Stomach (tissue), 9 donors: ENCODE results near the gene GDF15. TPM values are rescaled to one million over a fixed set of nuclear protein-coding genes. Genes with fewer than 3 reads are reported as not detected.

Experiments used
- DNase-seq, 2 donors: peaks; one replicate each; pipeline versions ENCODE4 v3.0.0 to v3.0.0-alpha.2; 2013 to 2019
- H3K27ac ChIP-seq, 5 donors: fragments of 200-600 bp in 4 of 5; sonication (generic) in 4 of 5; one replicate each; pipeline ENCODE4 v1.5.1; 2013 to 2019; ENCODE audit warnings: mild to moderate bottlenecking in 1 of 5, moderate library complexity in 1 of 5
- H3K27me3 ChIP-seq, 3 donors: fragments of 200-600 bp; sonication (generic); one replicate each; pipeline ENCODE4 v1.5.1; 2017 to 2019; ENCODE audit warnings: mixed run types in 1 of 3
- H3K36me3 ChIP-seq, 4 donors: fragments of 200-600 bp; sonication (generic); 1 replicate in 3 of 4; 2 replicates in 1 of 4; pipeline ENCODE4 v1.5.1; 2016 to 2019
- H3K4me1 ChIP-seq, 4 donors: fragments of 200-600 bp; sonication (generic); one replicate each; pipeline ENCODE4 v1.5.1; 2016 to 2019
- H3K4me3 ChIP-seq, 4 donors: fragments of 200-600 bp; sonication (generic) in 3 of 4; one replicate each; pipeline ENCODE4 v1.5.1; 2016 to 2019; ENCODE audit warnings: mild to moderate bottlenecking in 1 of 4
- H3K9me3 ChIP-seq, 4 donors: fragments of 200-600 bp; sonication (generic); one replicate each; pipeline ENCODE4 v1.5.1; 2016 to 2019
- CTCF ChIP-seq, 7 experiments: fragments of 450-650 bp in 4 of 7; fragments of 200-600 bp in 3 of 7; sonication (generic) in 3 of 7; IDR thresholded peaks; one replicate each; pipeline ENCODE4 v1.5.1; 2016 to 2019; ENCODE audit warnings: antibody characterized with exemption in 7 of 7, control low read depth in 2 of 7, mild to moderate bottlenecking in 1 of 7
- EP300 ChIP-seq: sonication (generic); formaldehyde crosslinking; IDR thresholded peaks from one replicate; pipeline ENCODE4 v1.6.1; 2017; ENCODE audit warnings: antibody characterized with exemption
- POLR2A ChIP-seq, 4 donors: fragments of 450-650 bp; IDR thresholded peaks; one replicate each; pipeline ENCODE4 v1.6.1; 2016; ENCODE audit warnings: antibody characterized with exemption in 4 of 4, control low read depth in 2 of 4, mild to moderate bottlenecking in 1 of 4, moderate library complexity in 1 of 4
- POLR2AphosphoS5 ChIP-seq, 3 donors: sonication (generic); formaldehyde crosslinking; IDR thresholded peaks; one replicate each; pipeline ENCODE4 v1.6.1; 2016; ENCODE audit warnings: antibody characterized with exemption in 3 of 3
- WGBS, 5 donors: extraction: QIAGEN DNeasy Blood & Tissue Kit in 3 of 5; methylation state at CpG; one replicate each; pipeline versions ENCODE4 v1.1.5 to v1.1.7; 2013 to 2018; 5-methylcytosine and 5-hydroxymethylcytosine counted together
- intact Hi-C: fragments of 100-400 bp; cut with DNase I; formaldehyde crosslinking; loops from one replicate; pipeline ENCODE4 v1.15.1; 2023; ENCODE audit warnings: low total_unique reads
- polyA plus RNA-seq, 3 donors: library from polyadenylated mRNA; stranded (reverse); fragments of 200-250 nt; gene quantifications; one replicate each; pipeline ENCODE4 v1.2.3, GENCODE V29; 2013
- total RNA-seq, 5 donors: library from RNA; depleted of rRNA; stranded (reverse); fragments of >200 nt; gene quantifications; one replicate each; pipeline versions ENCODE4 v1.1.0 to v1.2.3, GENCODE V29; 2014 to 2016
- donor health status: healthy with polysubstance abuse.
- donor health status: Bipolar disorder and iron deficiency.
- donor health status: healthy.

Gene GDF15
- total and polyA plus RNA-seq, 8 donors = 14.2 to 134 (median 45.7) TPM

- H3K9me3 ChIP-seq = no peaks in the 10 kb centered on the region
- H3K27ac ChIP-seq = no peak overlapping the region
- WGBS, 5 donors = 90 to 95% (median 94%) methylated on average over 9 of the region's 9 CpGs
- no peaks in the 10 kb centered on the region for H3K36me3 ChIP-seq
- H3K4me3 ChIP-seq = no peak overlapping the region
- peaks cover 0 to 39% (median 7%) of the 10 kb centered on the region in 4 donors for H3K4me1 ChIP-seq
- H3K27me3 ChIP-seq = no peaks in the 10 kb centered on the region
- intact Hi-C loops = no loop called here
- no peak for TF ChIP-seq POLR2AphosphoS5 (IDR thresholded peaks at IDR 0.05)
- TF ChIP-seq EP300 = no peak
- TF ChIP-seq CTCF (IDR thresholded peaks at IDR 0.05) = no peak
- TF ChIP-seq POLR2A (IDR thresholded peaks at IDR 0.05) = no peak
- no peak for DNase-seq
Observed at GRCh38 chr19:18406749-18407148, 20.8 kb downstream of the GDF15 start.

GRCh38 chr19:18408053-18408476, 22.1 kb downstream of the GDF15 start:
- peaks cover 0 to 3% (median 0%) of the 10 kb centered on the region in 3 donors for H3K27me3 ChIP-seq
- TF ChIP-seq CTCF (IDR thresholded peaks at IDR 0.05) = peak in 5 of 7 experiments; percentile 13 to 64 (median 53)
- no peak for TF ChIP-seq POLR2AphosphoS5 (IDR thresholded peaks at IDR 0.05)
- TF ChIP-seq EP300 = no peak
- no peak for TF ChIP-seq POLR2A (IDR thresholded peaks at IDR 0.05)
- H3K36me3 ChIP-seq = no peaks in the 10 kb centered on the region
- peak; percentile 55 to 74 for DNase-seq
- H3K4me1 ChIP-seq = peaks cover 0 to 26% (median 3%) of the 10 kb centered on the region in 4 donors
- intact Hi-C loops = no loop called here
- no peak overlapping the region for H3K4me3 ChIP-seq
- H3K9me3 ChIP-seq = no peaks in the 10 kb centered on the region
- WGBS, 5 donors = 42 to 50% (median 45%) methylated on average over 9 to 10 of the region's 10 CpGs
- H3K27ac ChIP-seq = no peak overlapping the region

GRCh38 chr19:18412610-18413239, 26.8 kb downstream of the GDF15 start:
- TF ChIP-seq POLR2A (IDR thresholded peaks at IDR 0.05) (no peak), POLR2AphosphoS5 (IDR thresholded peaks at IDR 0.05) (no peak), CTCF (IDR thresholded peaks at IDR 0.05) (no peak), EP300 (no peak)
- H3K4me3 ChIP-seq = no peak overlapping the region
- 78 to 84% (median 81%) methylated on average over 16 of the region's 16 CpGs for WGBS, 5 donors
- no peaks in the 10 kb centered on the region for H3K36me3 ChIP-seq
- peaks cover 36 to 55% (median 39%) of the 10 kb centered on the region in 4 donors for H3K4me1 ChIP-seq
- H3K27ac ChIP-seq = no peak overlapping the region
- H3K9me3 ChIP-seq = no peaks in the 10 kb centered on the region
- DNase-seq = no peak
- peaks cover 0 to 29% (median 20%) of the 10 kb centered on the region in 3 donors for H3K27me3 ChIP-seq
- intact Hi-C loops = loop anchor here (5.0 kb wide), 1 partner anchor 60 kb away; no protein-coding TSS in a partner anchor

GRCh38 chr19:18414504-18415177, 28.7 kb downstream of the GDF15 start:
- peak overlapping the region in 3 of 4 donors; percentile 22 to 31 (median 23) for H3K4me3 ChIP-seq
- TF ChIP-seq CTCF (IDR thresholded peaks at IDR 0.05) (no peak), EP300 (no peak), POLR2A (IDR thresholded peaks at IDR 0.05) (no peak), POLR2AphosphoS5 (IDR thresholded peaks at IDR 0.05) (no peak)
- peaks cover 49 to 62% (median 53%) of the 10 kb centered on the region in 4 donors for H3K4me1 ChIP-seq
- no peaks in the 10 kb centered on the region for H3K9me3 ChIP-seq
- peaks cover 0 to 38% (median 22%) of the 10 kb centered on the region in 3 donors for H3K27me3 ChIP-seq
- 11 to 29% (median 19%) methylated on average over 10 to 11 of the region's 11 CpGs for WGBS, 5 donors
- DNase-seq = peak in 1 of 2 donors; percentile 76
- intact Hi-C loops = loop anchor here (5.0 kb wide), 1 partner anchor 62 kb away; no protein-coding TSS in a partner anchor
- H3K36me3 ChIP-seq = no peaks in the 10 kb centered on the region
- peak overlapping the region; percentile 68 to 95 (median 90) for H3K27ac ChIP-seq
